NCI-H2196 (cell line): ENCODE results near the gene FBH1.
"Not testable (repeated sequence)": the region's sequence is repeated elsewhere in the genome, so short reads cannot be mapped to it uniquely, and the experiment has no call there.

Source experiments
- DNase-seq: peaks from one replicate; lab custom pipeline; 2025; ENCODE audit not compliant: unreplicated experiment; lab: John Stamatoyannopoulos, UW

Gene FBH1

GRCh38 chr10:5938291-5938690, 48.2 kb downstream of the FBH1 start:
- DNase-seq: no peak

GRCh38 chr10:5940807-5941218, 50.8 kb downstream of the FBH1 start:
- no peak for DNase-seq

- DNase-seq: no peak
Measured at GRCh38 chr10:5941579-5941978, 51.5 kb downstream of the FBH1 start.

GRCh38 chr10:5942001-5942400, 52.0 kb downstream of the FBH1 start:
- DNase-seq: no peak

GRCh38 chr10:5942474-5942873, 52.4 kb downstream of the FBH1 start:
- DNase-seq: no peak

GRCh38 chr10:5943536-5943935, 53.5 kb downstream of the FBH1 start:
- no peak for DNase-seq

- peak; percentile 71 for DNase-seq
Measured at GRCh38 chr10:5944389-5945189, 54.5 kb downstream of the FBH1 start.

- DNase-seq: no peak
Measured at GRCh38 chr10:5945190-5945509, 55.1 kb downstream of the FBH1 start.

- no peak for DNase-seq
Measured at GRCh38 chr10:5945561-5946418, 55.7 kb downstream of the FBH1 start.

GRCh38 chr10:5946419-5946775, 56.4 kb downstream of the FBH1 start:
- not testable (repeated sequence) for DNase-seq

- DNase-seq: no peak
Measured at GRCh38 chr10:5946786-5947185, 56.7 kb downstream of the FBH1 start.

- DNase-seq: no peak
Measured at GRCh38 chr10:5947471-5948207, 57.6 kb downstream of the FBH1 start.

GRCh38 chr10:5948208-5948585, 58.2 kb downstream of the FBH1 start:
- no peak for DNase-seq

- DNase-seq: no peak
Measured at GRCh38 chr10:5949009-5949759, 59.1 kb downstream of the FBH1 start.

- DNase-seq: no peak
Measured at GRCh38 chr10:5951167-5951711, 61.2 kb downstream of the FBH1 start.

- no peak for DNase-seq
Measured at GRCh38 chr10:5951721-5952407, 61.8 kb downstream of the FBH1 start.

GRCh38 chr10:5952731-5953385, 62.8 kb downstream of the FBH1 start:
- no peak for DNase-seq

- DNase-seq: no peak
Measured at GRCh38 chr10:5953676-5954075, 63.6 kb downstream of the FBH1 start.

GRCh38 chr10:5956146-5956936, 66.3 kb downstream of the FBH1 start:
- DNase-seq: no peak
